ENCODE measurements around the gene ZNF697. TPM values are rescaled to one million over a fixed set of nuclear protein-coding genes. Genes with fewer than 3 reads are reported as not detected.

The ZNF697 gene
- total RNA-seq, 1 experiment from 2014 or later: 18.0 TPM

DNA sequence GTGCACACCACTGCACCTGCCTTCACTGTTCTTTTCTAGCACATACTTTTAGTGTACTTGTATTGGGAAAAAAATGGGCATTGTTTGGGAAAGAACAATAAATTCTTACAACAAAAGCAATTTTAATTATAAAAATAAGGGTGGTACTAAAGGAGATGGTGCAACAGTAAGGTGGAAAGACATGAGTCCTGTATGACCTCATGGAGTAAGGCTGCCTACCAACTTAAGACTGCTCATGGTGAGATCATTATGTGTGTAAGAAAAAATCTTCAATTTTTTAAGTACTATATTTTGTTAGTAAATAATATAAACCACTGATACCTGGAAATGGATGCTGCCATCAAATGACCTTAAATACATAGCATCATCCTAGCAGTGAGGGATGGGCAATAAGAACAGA is 34.1 kb upstream of the ZNF697 start:
- POLR2A ChIA-PET: no interaction called here

DNA sequence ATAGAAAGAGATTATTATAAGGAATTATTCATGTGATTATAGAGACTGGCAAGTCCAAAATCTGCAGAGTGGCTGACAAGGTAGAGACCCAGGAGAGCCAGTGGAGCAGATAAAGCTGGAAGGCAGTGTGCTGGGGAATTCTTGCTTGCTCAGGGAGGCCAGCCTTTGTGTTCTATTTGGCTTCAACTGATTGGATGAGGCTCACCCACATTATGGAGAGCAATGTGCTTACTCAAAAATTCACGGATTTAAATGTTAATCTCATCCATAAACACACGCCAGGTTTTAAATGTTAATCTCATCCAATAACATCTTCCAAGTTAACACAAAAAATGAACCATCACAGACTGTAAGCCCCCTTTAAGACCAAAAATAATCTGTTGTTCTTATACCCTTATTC is 33.5 kb upstream of the ZNF697 start:
- Mint-ChIP-seq H3K9me3 (no peaks in the 10 kb centered on the region), H3K27me3 (ENCODE audit: low read depth) (no peaks in the 10 kb centered on the region), H3K4me3 (no peak overlapping the region), H3K4me1 (peaks cover 33% of the 10 kb centered on the region), H3K27ac (no peak overlapping the region), H3K36me3 (no peaks in the 10 kb centered on the region)
- ATAC-seq: no peak
- ChIA-PET POLR2A (no interaction called here), CTCF (no interaction called here)
- TF ChIP-seq ZBTB21 (CRISPR knock-in tag; IDR thresholded peaks at IDR 0.05; ENCODE audit: borderline replicate concordance) (no peak), GRHL2 (CRISPR knock-in tag; IDR thresholded peaks at IDR 0.05; ENCODE audit: insufficient replicate concordance, severe bottlenecking) (no peak)
- no peak for DNase-seq (ENCODE audit: low spot score)

More for the DNA sequence above, 34.1 kb upstream of the ZNF697 start:
- H3K4me3 Mint-ChIP-seq: no peak overlapping the region
- DNase-seq (ENCODE audit: low spot score) (no peak), ATAC-seq (no peak)
- TF ChIP-seq MXD4 (CRISPR knock-in tag; IDR thresholded peaks at IDR 0.05; ENCODE audit: borderline replicate concordance): no peak
- no peak for TF ChIP-seq ZNF416 (CRISPR knock-in tag; IDR thresholded peaks at IDR 0.05)
- TF ChIP-seq, protein P1, sequence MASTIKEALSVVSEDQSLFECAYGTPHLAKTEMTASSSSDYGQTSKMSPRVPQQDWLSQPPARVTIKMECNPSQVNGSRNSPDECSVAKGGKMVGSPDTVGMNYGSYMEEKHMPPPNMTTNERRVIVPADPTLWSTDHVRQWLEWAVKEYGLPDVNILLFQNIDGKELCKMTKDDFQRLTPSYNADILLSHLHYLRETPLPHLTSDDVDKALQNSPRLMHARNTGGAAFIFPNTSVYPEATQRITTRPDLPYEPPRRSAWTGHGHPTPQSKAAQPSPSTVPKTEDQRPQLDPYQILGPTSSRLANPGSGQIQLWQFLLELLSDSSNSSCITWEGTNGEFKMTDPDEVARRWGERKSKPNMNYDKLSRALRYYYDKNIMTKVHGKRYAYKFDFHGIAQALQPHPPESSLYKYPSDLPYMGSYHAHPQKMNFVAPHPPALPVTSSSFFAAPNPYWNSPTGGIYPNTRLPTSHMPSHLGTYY (CRISPR knock-in tag; IDR thresholded peaks at IDR 0.05): no peak
- TF ChIP-seq NR2C2 (CRISPR knock-in tag; IDR thresholded peaks at IDR 0.05): no peak
- TF ChIP-seq, protein P2, sequence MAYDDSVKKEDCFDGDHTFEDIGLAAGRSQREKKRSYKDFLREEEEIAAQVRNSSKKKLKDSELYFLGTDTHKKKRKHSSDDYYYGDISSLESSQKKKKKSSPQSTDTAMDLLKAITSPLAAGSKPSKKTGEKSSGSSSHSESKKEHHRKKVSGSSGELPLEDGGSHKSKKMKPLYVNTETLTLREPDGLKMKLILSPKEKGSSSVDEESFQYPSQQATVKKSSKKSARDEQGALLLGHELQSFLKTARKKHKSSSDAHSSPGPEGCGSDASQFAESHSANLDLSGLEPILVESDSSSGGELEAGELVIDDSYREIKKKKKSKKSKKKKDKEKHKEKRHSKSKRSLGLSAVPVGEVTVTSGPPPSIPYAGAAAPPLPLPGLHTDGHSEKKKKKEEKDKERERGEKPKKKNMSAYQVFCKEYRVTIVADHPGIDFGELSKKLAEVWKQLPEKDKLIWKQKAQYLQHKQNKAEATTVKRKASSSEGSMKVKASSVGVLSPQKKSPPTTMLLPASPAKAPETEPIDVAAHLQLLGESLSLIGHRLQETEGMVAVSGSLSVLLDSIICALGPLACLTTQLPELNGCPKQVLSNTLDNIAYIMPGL (CRISPR knock-in tag; IDR thresholded peaks at IDR 0.05): no peak
- TF ChIP-seq ATF1 (CRISPR knock-in tag; IDR thresholded peaks at IDR 0.05): no peak
- TF ChIP-seq ZNF263 (CRISPR knock-in tag; IDR thresholded peaks at IDR 0.05; ENCODE audit: low read depth): no peak
- TF ChIP-seq, protein P3, sequence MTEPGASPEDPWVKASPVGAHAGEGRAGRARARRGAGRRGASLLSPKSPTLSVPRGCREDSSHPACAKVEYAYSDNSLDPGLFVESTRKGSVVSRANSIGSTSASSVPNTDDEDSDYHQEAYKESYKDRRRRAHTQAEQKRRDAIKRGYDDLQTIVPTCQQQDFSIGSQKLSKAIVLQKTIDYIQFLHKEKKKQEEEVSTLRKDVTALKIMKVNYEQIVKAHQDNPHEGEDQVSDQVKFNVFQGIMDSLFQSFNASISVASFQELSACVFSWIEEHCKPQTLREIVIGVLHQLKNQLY (CRISPR knock-in tag; IDR thresholded peaks at IDR 0.05): no peak
- no peak for TF ChIP-seq NR3C1 (CRISPR knock-in tag; conservative IDR thresholded peaks at IDR 0.05; ENCODE audit: low read depth)
- TF ChIP-seq HMGA2 (CRISPR knock-in tag; IDR thresholded peaks at IDR 0.05): no peak
- no peak for TF ChIP-seq CBFB (CRISPR knock-in tag; IDR thresholded peaks at IDR 0.05; ENCODE audit: low read depth)
- TF ChIP-seq, protein P4, sequence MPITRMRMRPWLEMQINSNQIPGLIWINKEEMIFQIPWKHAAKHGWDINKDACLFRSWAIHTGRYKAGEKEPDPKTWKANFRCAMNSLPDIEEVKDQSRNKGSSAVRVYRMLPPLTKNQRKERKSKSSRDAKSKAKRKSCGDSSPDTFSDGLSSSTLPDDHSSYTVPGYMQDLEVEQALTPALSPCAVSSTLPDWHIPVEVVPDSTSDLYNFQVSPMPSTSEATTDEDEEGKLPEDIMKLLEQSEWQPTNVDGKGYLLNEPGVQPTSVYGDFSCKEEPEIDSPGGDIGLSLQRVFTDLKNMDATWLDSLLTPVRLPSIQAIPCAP (CRISPR knock-in tag; IDR thresholded peaks at IDR 0.05): no peak
- TF ChIP-seq ZBTB21 (CRISPR knock-in tag; IDR thresholded peaks at IDR 0.05; ENCODE audit: borderline replicate concordance): no peak
- TF ChIP-seq SMAD4 (CRISPR knock-in tag; IDR thresholded peaks at IDR 0.05): no peak
- no peaks in the 10 kb centered on the region for H3K36me3 Mint-ChIP-seq
- H3K4me1 Mint-ChIP-seq: peaks cover 39% of the 10 kb centered on the region
- CTCF ChIA-PET: no interaction called here
- no peaks in the 10 kb centered on the region for H3K27me3 Mint-ChIP-seq (ENCODE audit: low read depth)
- H3K27ac Mint-ChIP-seq: no peak overlapping the region
- no peaks in the 10 kb centered on the region for H3K9me3 Mint-ChIP-seq

DNA sequence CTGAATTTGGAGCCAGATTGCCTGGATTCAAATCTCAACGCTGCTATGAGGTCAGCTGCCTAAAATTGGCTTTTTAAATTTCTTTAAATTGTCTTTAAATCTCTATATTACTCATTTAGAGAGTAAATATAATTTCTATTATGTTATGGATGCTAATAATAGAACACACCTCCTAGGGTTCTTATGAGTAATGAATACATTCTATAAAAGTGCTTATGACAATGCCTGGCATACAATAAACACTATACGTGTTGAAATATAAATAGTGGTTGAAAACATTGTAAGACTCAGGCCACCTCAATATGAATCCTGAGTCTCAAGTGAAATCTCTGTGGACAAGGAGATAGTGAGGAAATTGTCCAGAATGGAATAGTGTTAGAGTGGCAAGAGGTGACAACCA is 32.7 kb upstream of the ZNF697 start:
- Mint-ChIP-seq H3K4me3 (no peak overlapping the region), H3K36me3 (no peaks in the 10 kb centered on the region), H3K4me1 (peaks cover 32% of the 10 kb centered on the region), H3K27ac (no peak overlapping the region), H3K27me3 (ENCODE audit: low read depth) (no peaks in the 10 kb centered on the region), H3K9me3 (no peaks in the 10 kb centered on the region)
- POLR2A ChIA-PET: interaction anchor here (3.3 kb wide), 1 partner anchor 31 kb away, joined by 19 read pairs; the partner anchor contains the start of gene PHGDH
- no peak for ATAC-seq
- no peak for DNase-seq (ENCODE audit: low spot score)
- CTCF ChIA-PET: interaction anchor here (2.0 kb wide), 1 partner anchor 69 kb away, joined by 14 read pairs; no protein-coding TSS in a partner anchor
- TF ChIP-seq, protein P5, sequence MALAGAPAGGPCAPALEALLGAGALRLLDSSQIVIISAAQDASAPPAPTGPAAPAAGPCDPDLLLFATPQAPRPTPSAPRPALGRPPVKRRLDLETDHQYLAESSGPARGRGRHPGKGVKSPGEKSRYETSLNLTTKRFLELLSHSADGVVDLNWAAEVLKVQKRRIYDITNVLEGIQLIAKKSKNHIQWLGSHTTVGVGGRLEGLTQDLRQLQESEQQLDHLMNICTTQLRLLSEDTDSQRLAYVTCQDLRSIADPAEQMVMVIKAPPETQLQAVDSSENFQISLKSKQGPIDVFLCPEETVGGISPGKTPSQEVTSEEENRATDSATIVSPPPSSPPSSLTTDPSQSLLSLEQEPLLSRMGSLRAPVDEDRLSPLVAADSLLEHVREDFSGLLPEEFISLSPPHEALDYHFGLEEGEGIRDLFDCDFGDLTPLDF (CRISPR knock-in tag; IDR thresholded peaks at IDR 0.05): no peak
- no peak for TF ChIP-seq GTF2I (CRISPR knock-in tag; conservative IDR thresholded peaks at IDR 0.05)
- TF ChIP-seq, protein P6, sequence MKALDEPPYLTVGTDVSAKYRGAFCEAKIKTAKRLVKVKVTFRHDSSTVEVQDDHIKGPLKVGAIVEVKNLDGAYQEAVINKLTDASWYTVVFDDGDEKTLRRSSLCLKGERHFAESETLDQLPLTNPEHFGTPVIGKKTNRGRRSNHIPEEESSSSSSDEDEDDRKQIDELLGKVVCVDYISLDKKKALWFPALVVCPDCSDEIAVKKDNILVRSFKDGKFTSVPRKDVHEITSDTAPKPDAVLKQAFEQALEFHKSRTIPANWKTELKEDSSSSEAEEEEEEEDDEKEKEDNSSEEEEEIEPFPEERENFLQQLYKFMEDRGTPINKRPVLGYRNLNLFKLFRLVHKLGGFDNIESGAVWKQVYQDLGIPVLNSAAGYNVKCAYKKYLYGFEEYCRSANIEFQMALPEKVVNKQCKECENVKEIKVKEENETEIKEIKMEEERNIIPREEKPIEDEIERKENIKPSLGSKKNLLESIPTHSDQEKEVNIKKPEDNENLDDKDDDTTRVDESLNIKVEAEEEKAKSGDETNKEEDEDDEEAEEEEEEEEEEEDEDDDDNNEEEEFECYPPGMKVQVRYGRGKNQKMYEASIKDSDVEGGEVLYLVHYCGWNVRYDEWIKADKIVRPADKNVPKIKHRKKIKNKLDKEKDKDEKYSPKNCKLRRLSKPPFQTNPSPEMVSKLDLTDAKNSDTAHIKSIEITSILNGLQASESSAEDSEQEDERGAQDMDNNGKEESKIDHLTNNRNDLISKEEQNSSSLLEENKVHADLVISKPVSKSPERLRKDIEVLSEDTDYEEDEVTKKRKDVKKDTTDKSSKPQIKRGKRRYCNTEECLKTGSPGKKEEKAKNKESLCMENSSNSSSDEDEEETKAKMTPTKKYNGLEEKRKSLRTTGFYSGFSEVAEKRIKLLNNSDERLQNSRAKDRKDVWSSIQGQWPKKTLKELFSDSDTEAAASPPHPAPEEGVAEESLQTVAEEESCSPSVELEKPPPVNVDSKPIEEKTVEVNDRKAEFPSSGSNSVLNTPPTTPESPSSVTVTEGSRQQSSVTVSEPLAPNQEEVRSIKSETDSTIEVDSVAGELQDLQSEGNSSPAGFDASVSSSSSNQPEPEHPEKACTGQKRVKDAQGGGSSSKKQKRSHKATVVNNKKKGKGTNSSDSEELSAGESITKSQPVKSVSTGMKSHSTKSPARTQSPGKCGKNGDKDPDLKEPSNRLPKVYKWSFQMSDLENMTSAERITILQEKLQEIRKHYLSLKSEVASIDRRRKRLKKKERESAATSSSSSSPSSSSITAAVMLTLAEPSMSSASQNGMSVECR (CRISPR knock-in tag; IDR thresholded peaks at IDR 0.05; ENCODE audit: borderline replicate concordance): no peak
- TF ChIP-seq ZNF396 (CRISPR knock-in tag; IDR thresholded peaks at IDR 0.05; ENCODE audit: borderline replicate concordance): no peak
- TF ChIP-seq, protein P3 (CRISPR knock-in tag; IDR thresholded peaks at IDR 0.05): no peak
- TF ChIP-seq, protein P1 (CRISPR knock-in tag; IDR thresholded peaks at IDR 0.05): no peak
- TF ChIP-seq ZNF121 (CRISPR knock-in tag; IDR thresholded peaks at IDR 0.05): no peak
- TF ChIP-seq HMGA2 (CRISPR knock-in tag; IDR thresholded peaks at IDR 0.05): no peak
